HepG2 (cell line): ENCODE results near the gene COL9A1. TPM values are rescaled to one million over a fixed set of nuclear protein-coding genes. Genes with fewer than 3 reads are reported as not detected.

Experiments
- HDAC6 ChIP-seq: fragments of 200-600 bp; sonication (generic); IDR thresholded peaks from 2 replicates; pipeline ENCODE4 v1.7.0; 2017; ENCODE audit warnings: mild to moderate bottlenecking, antibody characterized with exemption, low read length, low read depth
- HNF4A ChIP-seq: sonication (generic); formaldehyde crosslinking; IDR thresholded peaks from 2 replicates; pipeline ENCODE4 v1.4.0; 2020; ENCODE audit warnings: missing genetic modification reagents
- NBN ChIP-seq: fragments of 450-650 bp; conservative IDR thresholded peaks from 2 replicates; pipeline ENCODE4 v1.6.1; 2017
- SNAPC4 ChIP-seq: sonication (generic); formaldehyde crosslinking; IDR thresholded peaks from 2 replicates; pipeline ENCODE4 v1.4.0; 2020; ENCODE audit warnings: mild to moderate bottlenecking, missing genetic modification reagents
- ZBED4 ChIP-seq: sonication (generic); formaldehyde crosslinking; IDR thresholded peaks from 2 replicates; pipeline ENCODE4 v1.4.0; 2020; ENCODE audit warnings: missing genetic modification reagents, borderline replicate concordance
- ZNF280B ChIP-seq: sonication (generic); formaldehyde crosslinking; IDR thresholded peaks from 2 replicates; pipeline ENCODE4 v1.5.0; 2020; ENCODE audit warnings: missing genetic modification reagents, mild to moderate bottlenecking, borderline replicate concordance
- ZNF337 ChIP-seq: sonication (generic); formaldehyde crosslinking; IDR thresholded peaks from 2 replicates; pipeline ENCODE4 v1.5.1; 2020; ENCODE audit warnings: missing genetic modification reagents, low read depth, mild to moderate bottlenecking, borderline replicate concordance
- ZNF646 ChIP-seq: sonication (generic); formaldehyde crosslinking; IDR thresholded peaks from 2 replicates; pipeline ENCODE4 v1.9.0; 2021; ENCODE audit warnings: mild to moderate bottlenecking, missing genetic modification reagents
- ZNF724P ChIP-seq: sonication (generic); formaldehyde crosslinking; IDR thresholded peaks from 2 replicates; pipeline ENCODE4 v1.8.0; 2022; ENCODE audit warnings: missing genetic modification reagents, borderline replicate concordance
- polyA plus RNA-seq, 8 experiments: library from polyadenylated mRNA; depleted of rRNA in 3 of 8; stranded (reverse) in 7 of 8; unstranded in 1 of 8; fragments of >200 nt; fragmentation: Illumina TruSeq in 4 of 8; extraction: Trizol in 4 of 8; gene quantifications; 2 replicates each; pipeline versions ENCODE4 v1.2.1 to v1.2.3, GENCODE V29; 2011 to 2016; ENCODE audit warnings: low read depth in 4 of 8, missing spikeins in 1 of 8, mixed read lengths in 1 of 8; ENCODE audit not compliant: insufficient read depth in 1 of 8
- total RNA-seq, 5 experiments: library from RNA; depleted of rRNA; stranded (reverse); fragments of >200 nt; fragmentation: Illumina TruSeq; extraction: Trizol; gene quantifications; 2 replicates each; pipeline ENCODE4 v1.2.3, GENCODE V29; 2016; ENCODE audit warnings: low read depth in 1 of 5

COL9A1 gene
- total and polyA plus RNA-seq, 2 of the 13 experiments (the other 11 are each of a cell fraction or from before 2014, with no cell fraction given): 0.08 TPM; not detected in 1

- no peak for TF ChIP-seq ZBED4 (CRISPR knock-in tag)
- TF ChIP-seq ZNF337 (CRISPR knock-in tag): no peak
- TF ChIP-seq HNF4A (CRISPR knock-in tag): peak; percentile 55; the same call in 1 of the 2 replicates
- no peak for TF ChIP-seq SNAPC4 (CRISPR knock-in tag)
- TF ChIP-seq ZNF724P (CRISPR knock-in tag): no peak
- no peak for TF ChIP-seq ZNF646
- TF ChIP-seq NBN: no peak
- no peak for TF ChIP-seq HDAC6
- TF ChIP-seq ZNF280B (CRISPR knock-in tag): no peak
These were observed 81.7 kb downstream of the COL9A1 start (continued) for GRCh38 chr6:70221025-70221714.
